Activated CD4-positive, alpha-beta memory T cell treated with anti-CD3 and anti-CD28 coated beads, Interleukin-2, amount 10 ng/mL, durations not matched to agents 7 days and 5 days (primary cell): Measurements from ENCODE around the gene ERC2. TPM values are rescaled to one million over a fixed set of nuclear protein-coding genes. Genes with fewer than 3 reads are reported as not detected.

Source experiments
- CTCF ChIA-PET: fragments of 350-600 bp; sonication (Branson Sonifier 250); formaldehyde crosslinking; loops from one replicate; lab custom pipeline; 2021; ENCODE audit warnings: antibody characterized with exemption, inconsistent platforms; lab: Charles Lee
- POLR2A ChIA-PET: fragments of 350-600 bp; sonication (Branson Sonifier 250); formaldehyde crosslinking; loops from one replicate; lab custom pipeline; 2021; ENCODE audit warnings: antibody characterized with exemption; lab: Charles Lee
- DNase-seq: peaks from one replicate; pipeline ENCODE4 v3.0.0-alpha.2; 2020
- H3K27ac Mint-ChIP-seq: one replicate; pipeline ENCODE4 v1.8.0; 2021; ENCODE audit warnings: mild to moderate bottlenecking, mixed read lengths
- H3K27me3 Mint-ChIP-seq: one replicate; pipeline ENCODE4 v1.8.0; 2021; ENCODE audit warnings: mixed read lengths
- H3K36me3 Mint-ChIP-seq: one replicate; pipeline ENCODE4 v1.8.0; 2021; ENCODE audit warnings: low read depth, mixed read lengths
- H3K4me1 Mint-ChIP-seq: one replicate; pipeline ENCODE4 v1.8.0; 2021; ENCODE audit warnings: mixed read lengths
- H3K4me3 Mint-ChIP-seq: one replicate; pipeline ENCODE4 v1.8.0; 2021; ENCODE audit warnings: mild to moderate bottlenecking, mixed read lengths
- H3K9me3 Mint-ChIP-seq: one replicate; pipeline ENCODE4 v1.8.0; 2021; ENCODE audit warnings: mixed read lengths
- total RNA-seq, 2 experiments: library from RNA; stranded (reverse); gene quantifications; one replicate each; pipeline ENCODE4 v1.2.3, GENCODE V29; 2021

Gene ERC2
- total RNA-seq, 2 experiments from 2014 or later = not detected

DNA sequence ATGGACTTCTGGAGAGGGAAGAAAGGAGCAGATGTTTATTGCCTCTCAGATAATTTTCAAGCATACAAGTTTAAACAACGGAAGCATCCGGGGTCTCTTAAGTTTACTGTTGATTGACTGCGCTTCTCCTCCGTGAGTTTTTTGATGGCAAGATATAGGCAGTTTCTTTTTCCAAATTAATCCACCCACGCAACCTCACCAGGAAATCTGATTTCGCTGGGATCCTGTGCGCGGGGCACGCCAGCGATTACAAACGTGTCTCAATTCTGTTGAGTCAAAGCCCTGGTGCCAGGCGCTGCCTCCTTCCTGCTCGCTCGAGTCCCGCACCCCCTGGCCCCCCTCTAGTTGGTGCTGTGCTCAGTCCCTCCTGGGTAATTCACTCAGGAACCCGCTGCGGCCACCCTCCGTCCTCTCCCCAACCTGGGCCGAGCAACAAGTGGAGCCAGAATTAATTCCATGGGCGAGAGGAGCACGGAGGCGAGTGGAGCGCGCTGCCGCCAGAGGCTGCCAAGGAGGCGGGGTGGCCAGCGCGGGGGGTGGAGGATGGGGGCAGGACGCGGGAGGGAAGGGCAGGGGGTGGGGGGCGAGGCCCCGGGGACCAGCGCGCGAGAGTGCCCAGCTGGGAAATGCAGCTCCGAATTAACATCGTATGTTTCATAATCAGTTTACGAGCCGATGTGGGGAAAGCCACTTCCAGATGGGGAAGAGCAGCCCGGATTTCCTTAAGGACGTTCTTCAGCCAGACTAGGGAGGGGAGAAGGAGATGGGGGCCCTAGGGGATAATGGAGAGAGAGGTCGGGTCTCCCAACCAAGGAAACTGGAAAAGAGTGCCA, 987.1 kb downstream of the ERC2 start:
- no peak for DNase-seq
- no peak overlapping the region for H3K27ac Mint-ChIP-seq
- H3K4me3 Mint-ChIP-seq = no peak overlapping the region
- H3K4me1 Mint-ChIP-seq = no peaks in the 10 kb centered on the region
- no peaks in the 10 kb centered on the region for H3K36me3 Mint-ChIP-seq
- H3K9me3 Mint-ChIP-seq = no peaks in the 10 kb centered on the region
- POLR2A ChIA-PET = no interaction called here
- peaks cover 57% of the 10 kb centered on the region for H3K27me3 Mint-ChIP-seq
- CTCF ChIA-PET = no interaction called here

DNA sequence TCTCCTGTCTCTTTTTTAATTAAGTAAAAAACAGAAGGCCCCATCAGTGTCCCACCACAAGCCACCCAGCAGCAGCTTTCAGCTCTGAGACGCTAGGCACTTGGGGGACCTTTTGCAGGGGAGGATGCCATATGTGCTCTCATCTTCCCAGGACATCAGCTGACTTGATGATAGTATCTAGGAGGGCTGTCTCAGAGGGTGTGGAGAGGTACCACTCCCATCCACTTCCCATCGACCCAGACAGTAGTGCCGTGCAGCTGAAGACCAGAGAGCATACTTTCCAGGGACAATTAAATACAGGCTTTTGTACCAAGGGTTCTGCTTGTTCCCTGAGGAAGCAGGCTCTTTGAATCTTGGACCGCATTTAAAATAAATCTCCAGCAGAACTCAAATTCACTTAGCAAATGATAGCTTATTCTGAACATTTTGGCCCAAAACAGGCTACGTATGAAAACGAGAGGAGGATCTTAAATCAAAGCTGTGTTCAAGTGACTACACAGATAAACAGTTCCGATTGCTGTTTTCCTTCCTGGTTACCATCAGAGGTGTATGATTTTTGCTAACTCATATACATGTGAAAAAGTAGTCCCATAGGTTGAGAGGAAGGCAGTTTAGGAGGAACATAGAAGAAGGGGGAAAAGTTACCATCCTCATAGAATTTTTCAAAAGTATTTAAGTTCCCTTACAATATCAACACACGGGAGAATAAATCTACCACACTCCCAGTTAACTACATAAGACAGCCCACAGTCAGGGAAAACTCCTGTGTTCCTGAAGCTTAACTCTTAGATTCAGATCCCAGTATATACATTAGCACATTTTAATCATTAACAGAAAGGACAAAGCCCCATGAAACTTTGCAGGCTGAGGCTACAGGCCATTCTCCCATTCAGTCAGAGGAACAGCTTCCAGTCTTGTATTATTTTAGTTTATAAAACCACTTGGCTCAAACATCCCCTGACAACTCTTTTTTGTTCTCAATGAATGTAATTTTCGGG, 990.7 kb downstream of the ERC2 start:
- Mint-ChIP-seq H3K4me3 (no peak overlapping the region), H3K36me3 (no peaks in the 10 kb centered on the region), H3K4me1 (no peaks in the 10 kb centered on the region), H3K27ac (no peak overlapping the region), H3K27me3 (peaks cover 25% of the 10 kb centered on the region), H3K9me3 (no peaks in the 10 kb centered on the region)
- no peak for DNase-seq
- ChIA-PET CTCF (no interaction called here), POLR2A (no interaction called here)

DNA sequence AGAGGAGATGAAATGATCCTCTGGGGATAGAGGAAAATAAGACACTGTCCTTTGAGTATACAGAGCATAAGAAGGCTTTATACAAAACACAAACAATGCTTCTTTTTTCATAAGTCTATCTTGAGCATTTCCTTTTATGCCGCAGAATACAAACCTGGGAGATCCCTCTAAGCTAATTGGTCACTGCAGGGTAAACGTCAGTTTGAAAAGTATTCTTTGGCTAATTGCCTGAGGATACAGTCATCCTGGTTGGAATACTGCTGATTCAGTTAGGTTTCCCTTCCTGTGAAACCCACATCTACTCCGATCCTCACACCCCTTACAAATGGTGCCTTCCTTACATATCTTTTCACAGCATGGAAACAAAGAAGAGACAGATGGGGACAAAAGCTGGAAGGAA, 991.8 kb downstream of the ERC2 start:
- CTCF ChIA-PET = no interaction called here
- Mint-ChIP-seq H3K9me3 (no peaks in the 10 kb centered on the region), H3K4me3 (no peak overlapping the region), H3K36me3 (no peaks in the 10 kb centered on the region), H3K4me1 (no peaks in the 10 kb centered on the region), H3K27ac (no peak overlapping the region), H3K27me3 (peaks cover 16% of the 10 kb centered on the region)
- POLR2A ChIA-PET = no interaction called here
- DNase-seq = no peak

DNA sequence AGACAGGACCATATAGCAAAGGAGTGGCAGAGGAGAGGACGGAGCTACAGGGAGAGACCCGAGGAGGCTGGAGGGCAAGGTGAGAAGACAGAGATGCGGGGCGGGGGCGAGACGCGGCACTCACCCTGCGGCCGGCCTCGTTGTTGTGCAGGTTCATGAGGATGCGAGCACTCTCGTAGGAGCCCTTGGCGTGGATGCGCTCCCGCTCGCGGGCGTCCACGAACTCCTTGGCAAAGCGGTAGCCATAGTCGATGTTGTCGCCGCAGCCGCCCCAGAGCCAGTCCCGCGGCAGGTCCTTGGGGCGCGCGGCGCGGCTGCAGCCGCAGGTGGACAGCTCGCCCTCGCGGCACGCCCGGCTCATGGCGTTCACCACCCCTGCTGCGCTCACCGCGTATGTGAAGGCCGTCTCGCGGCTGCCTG, 994.0 kb downstream of the ERC2 start:
- Mint-ChIP-seq H3K9me3 (no peaks in the 10 kb centered on the region), H3K36me3 (no peaks in the 10 kb centered on the region), H3K27me3 (no peaks in the 10 kb centered on the region), H3K4me3 (no peak overlapping the region), H3K4me1 (no peaks in the 10 kb centered on the region), H3K27ac (no peak overlapping the region)
- ChIA-PET CTCF (no interaction called here), POLR2A (no interaction called here)
- DNase-seq = no peak

DNA sequence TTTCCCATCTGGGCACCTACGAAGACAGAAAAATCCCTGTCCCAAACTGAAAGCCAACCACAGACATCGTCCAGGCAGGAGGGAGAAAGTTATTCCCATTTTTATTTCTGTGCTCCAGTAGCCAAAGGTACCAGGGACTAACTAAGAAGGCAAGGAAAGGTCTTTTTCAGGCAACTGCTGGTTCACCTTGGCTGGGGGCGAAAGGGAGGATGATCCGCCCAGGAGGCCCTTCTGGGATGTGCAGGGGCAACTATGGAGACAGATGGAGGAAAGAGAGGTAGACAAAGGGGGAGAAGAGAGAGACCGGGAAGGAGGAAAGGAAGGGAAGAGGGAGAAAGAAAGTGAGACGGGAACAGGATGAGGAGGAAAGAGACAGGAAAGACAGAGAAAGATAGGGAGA, 994.5 kb downstream of the ERC2 start:
- H3K27ac Mint-ChIP-seq = no peak overlapping the region
- H3K9me3 Mint-ChIP-seq = no peaks in the 10 kb centered on the region
- H3K27me3 Mint-ChIP-seq = no peaks in the 10 kb centered on the region
- no peak overlapping the region for H3K4me3 Mint-ChIP-seq
- no peaks in the 10 kb centered on the region for H3K4me1 Mint-ChIP-seq
- CTCF ChIA-PET = no interaction called here
- no peaks in the 10 kb centered on the region for H3K36me3 Mint-ChIP-seq
- POLR2A ChIA-PET = no interaction called here
- DNase-seq = no peak

DNA sequence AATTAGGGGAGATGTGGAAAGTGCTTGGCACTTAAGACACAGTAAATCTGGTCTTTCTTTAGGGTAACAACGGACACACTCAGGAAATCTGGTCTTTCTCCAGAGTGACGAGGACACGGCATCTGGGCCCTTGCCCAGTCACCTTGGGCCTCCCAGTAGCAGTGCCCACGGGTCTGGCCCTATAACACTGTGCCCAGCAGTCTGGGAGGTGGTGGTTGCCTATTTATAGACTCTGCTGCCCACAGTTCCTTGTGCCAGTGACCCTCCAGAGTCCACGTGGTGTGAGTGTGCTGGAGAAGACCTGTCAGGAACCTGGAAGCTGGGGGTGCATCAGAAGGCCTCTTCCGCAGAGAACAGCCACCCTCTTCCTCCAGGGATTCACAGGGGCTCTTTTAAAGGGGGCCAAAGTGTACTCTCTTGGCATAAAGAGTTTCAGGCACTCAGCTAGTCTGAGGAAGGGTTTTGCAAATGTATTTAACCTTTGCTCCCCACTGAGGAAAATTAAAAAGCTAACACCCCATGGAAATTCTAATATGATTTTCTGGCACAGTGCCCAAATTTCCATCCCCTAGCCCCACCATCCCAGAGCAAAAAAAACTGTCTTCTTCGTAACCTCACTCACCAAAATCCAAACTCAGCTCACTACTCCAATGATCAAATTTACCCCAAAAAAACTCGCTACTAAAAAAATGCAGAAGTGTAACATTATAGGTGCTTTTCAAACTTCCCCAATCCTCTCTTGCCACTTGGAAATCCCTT, 996.6 kb downstream of the ERC2 start:
- ChIA-PET POLR2A (no interaction called here), CTCF (no interaction called here)
- no peak overlapping the region for H3K4me3 Mint-ChIP-seq
- H3K36me3 Mint-ChIP-seq = no peaks in the 10 kb centered on the region
- no peak overlapping the region for H3K27ac Mint-ChIP-seq
- no peak for DNase-seq
- H3K9me3 Mint-ChIP-seq = no peaks in the 10 kb centered on the region
- no peaks in the 10 kb centered on the region for H3K4me1 Mint-ChIP-seq
- no peaks in the 10 kb centered on the region for H3K27me3 Mint-ChIP-seq

DNA sequence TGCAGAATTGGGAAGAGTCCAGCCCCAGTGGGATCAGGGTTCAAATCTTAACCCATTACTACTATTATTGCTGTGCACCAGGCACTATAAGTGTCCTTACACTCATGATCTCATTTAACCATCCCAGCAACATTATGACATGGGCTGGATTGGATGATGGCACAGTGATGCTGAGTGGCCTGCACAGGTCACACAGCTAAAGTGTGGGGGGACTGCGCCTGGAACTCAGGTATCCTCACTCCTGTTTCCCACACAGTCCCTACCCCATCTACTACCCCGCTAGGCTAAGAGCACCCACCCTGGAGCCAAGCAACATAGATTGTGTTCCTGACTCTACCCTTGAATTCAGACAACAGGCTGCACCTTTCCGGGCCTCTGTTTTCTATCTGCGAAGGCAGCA, 997.2 kb downstream of the ERC2 start:
- no peak overlapping the region for H3K4me3 Mint-ChIP-seq
- no peaks in the 10 kb centered on the region for H3K9me3 Mint-ChIP-seq
- no peak overlapping the region for H3K27ac Mint-ChIP-seq
- H3K36me3 Mint-ChIP-seq = no peaks in the 10 kb centered on the region
- H3K4me1 Mint-ChIP-seq = no peaks in the 10 kb centered on the region
- ChIA-PET CTCF (no interaction called here), POLR2A (no interaction called here)
- no peak for DNase-seq
- no peaks in the 10 kb centered on the region for H3K27me3 Mint-ChIP-seq

DNA sequence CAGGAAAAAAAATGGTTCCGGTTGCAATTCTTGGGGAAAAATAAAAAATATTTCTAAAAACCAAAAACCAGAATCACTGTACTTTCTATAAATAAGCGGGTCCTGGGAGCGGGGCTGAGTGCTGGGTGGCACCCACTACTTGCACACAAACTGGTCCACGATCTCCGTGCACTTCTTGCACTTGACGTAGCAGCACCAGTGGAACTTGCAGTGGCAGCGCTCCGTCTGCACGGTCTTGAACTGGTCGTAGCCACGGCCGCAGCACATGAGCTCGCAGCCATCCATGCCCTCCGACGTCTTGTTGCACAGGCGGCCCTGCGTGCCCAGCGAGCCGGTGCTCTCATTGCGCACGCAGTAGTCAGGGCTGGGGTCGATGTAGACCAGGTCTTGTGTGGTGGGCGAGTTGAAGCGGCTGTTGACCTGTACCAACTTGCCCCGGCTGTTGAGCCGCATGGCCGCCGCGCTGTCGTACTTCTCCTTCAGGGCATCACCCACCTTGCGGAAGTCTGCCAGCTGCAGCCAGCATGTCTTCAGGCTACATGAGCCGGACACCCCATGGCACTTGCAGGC, 998.2 kb downstream of the ERC2 start:
- DNase-seq = no peak
- no peaks in the 10 kb centered on the region for H3K27me3 Mint-ChIP-seq
- CTCF ChIA-PET = no interaction called here
- H3K9me3 Mint-ChIP-seq = no peaks in the 10 kb centered on the region
- POLR2A ChIA-PET = no interaction called here
- H3K36me3 Mint-ChIP-seq = no peaks in the 10 kb centered on the region
- H3K27ac Mint-ChIP-seq = no peak overlapping the region
- no peak overlapping the region for H3K4me3 Mint-ChIP-seq
- no peaks in the 10 kb centered on the region for H3K4me1 Mint-ChIP-seq

DNA sequence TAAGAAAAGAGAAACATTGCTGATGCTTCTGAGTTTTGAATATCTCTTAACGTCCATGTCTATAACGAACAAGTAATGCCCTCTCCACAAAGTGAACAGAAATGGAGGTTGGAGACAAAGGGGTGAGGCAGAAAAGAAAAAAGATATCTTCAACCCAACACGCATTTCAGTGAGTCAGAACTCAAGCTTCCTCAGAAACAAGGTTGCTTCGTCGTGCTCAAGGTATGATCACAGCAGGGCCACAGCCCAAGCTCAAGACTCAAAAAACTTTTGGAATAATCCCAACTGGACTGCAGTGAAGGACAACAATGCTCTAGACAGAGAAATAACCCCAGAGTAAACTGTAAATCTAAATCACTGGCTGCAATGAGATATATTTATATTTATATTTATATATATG, 1000.0 kb downstream of the ERC2 start:
- Mint-ChIP-seq H3K36me3 (no peaks in the 10 kb centered on the region), H3K27ac (no peak overlapping the region), H3K27me3 (no peaks in the 10 kb centered on the region), H3K9me3 (no peaks in the 10 kb centered on the region), H3K4me3 (no peak overlapping the region), H3K4me1 (no peaks in the 10 kb centered on the region)
- CTCF ChIA-PET = no interaction called here
- no peak for DNase-seq
- POLR2A ChIA-PET = no interaction called here

DNA sequence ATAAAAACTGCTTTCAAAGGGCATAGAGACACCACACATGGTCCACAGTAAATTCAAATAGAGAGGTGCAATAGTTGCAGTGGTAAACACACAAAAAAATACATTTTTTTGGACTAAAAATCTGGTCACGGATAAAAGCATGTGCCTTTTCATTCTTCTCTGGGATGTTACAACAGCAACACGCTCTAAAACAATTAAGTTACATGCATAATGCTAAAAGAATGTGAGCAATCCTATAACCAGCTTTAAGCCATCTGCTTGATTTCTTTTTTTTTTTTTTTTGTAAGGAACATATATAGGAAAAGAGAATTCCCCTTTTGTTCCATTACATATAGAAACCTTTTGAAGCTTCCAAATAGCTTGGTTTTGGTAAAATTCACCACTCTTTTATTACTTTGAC, 1001.2 kb downstream of the ERC2 start:
- ChIA-PET CTCF (no interaction called here), POLR2A (no interaction called here)
- no peaks in the 10 kb centered on the region for H3K9me3 Mint-ChIP-seq
- H3K27me3 Mint-ChIP-seq = no peaks in the 10 kb centered on the region
- H3K36me3 Mint-ChIP-seq = no peaks in the 10 kb centered on the region
- H3K4me3 Mint-ChIP-seq = no peak overlapping the region
- no peak overlapping the region for H3K27ac Mint-ChIP-seq
- no peak for DNase-seq
- H3K4me1 Mint-ChIP-seq = no peaks in the 10 kb centered on the region

DNA sequence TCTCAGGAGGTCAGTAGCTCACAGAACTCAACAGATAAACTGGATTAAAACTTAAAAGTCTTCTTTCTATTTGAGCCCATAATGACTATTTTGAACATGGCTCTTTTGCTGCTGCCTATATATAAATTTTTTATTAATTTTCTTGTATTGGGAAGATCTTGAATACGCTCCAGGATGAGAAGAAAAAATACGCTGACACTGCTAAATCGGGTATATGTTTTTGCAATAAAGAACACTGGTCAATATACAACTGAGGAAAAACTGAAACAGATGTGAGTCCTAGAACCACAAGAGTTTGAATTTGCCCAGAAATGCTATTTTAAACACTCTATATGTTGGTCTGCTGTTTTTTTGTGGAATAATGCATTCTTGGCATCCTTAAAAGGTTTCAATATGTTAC, 1001.7 kb downstream of the ERC2 start:
- Mint-ChIP-seq H3K4me1 (no peaks in the 10 kb centered on the region), H3K27me3 (no peaks in the 10 kb centered on the region), H3K27ac (no peak overlapping the region), H3K9me3 (no peaks in the 10 kb centered on the region), H3K36me3 (no peaks in the 10 kb centered on the region), H3K4me3 (no peak overlapping the region)
- no peak for DNase-seq
- ChIA-PET POLR2A (no interaction called here), CTCF (no interaction called here)

DNA sequence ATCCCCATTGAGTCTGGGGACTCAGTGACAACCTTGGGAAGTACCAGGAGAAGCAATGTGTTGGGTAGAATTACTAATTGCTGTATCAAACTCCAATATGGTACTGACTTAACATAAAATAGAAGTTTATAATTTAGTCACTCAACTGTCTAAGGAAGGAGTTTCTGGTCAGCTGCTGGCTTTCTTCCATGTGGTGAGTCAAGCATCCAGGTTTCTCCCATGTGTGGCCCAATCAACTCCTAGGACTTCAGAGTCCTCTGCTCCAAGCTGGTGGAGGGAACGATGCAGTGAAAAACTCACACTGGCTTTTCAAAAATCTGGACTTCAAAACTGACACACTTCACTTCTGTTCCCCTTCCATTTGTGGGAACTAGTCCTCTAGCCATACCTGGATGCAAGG, 1006.4 kb downstream of the ERC2 start:
- no peak overlapping the region for H3K27ac Mint-ChIP-seq
- no peaks in the 10 kb centered on the region for H3K4me1 Mint-ChIP-seq
- POLR2A ChIA-PET = no interaction called here
- no peaks in the 10 kb centered on the region for H3K27me3 Mint-ChIP-seq
- no peak overlapping the region for H3K4me3 Mint-ChIP-seq
- CTCF ChIA-PET = no interaction called here
- DNase-seq = no peak
- H3K36me3 Mint-ChIP-seq = no peaks in the 10 kb centered on the region
- no peaks in the 10 kb centered on the region for H3K9me3 Mint-ChIP-seq

DNA sequence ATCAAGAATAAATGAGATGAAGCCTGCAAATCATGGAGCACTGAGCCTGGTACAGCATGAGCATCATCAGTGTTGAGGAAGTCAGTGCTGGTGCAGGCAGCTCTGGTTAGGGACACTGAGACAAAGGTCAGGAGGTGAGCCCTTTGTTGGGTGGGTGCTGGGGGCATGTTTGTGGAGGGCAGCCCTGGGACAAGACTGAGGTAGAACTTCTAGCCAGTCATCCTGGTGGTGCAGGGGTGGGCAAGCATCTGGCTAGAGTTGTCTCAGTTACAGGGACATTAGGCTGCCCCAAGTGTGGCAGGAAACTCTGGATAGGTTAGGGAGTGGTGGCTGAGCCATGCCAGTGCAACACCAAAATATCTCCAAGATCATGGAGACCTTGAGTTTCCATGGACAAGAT, 1008.4 kb downstream of the ERC2 start:
- Mint-ChIP-seq H3K4me3 (no peak overlapping the region), H3K27me3 (no peaks in the 10 kb centered on the region), H3K27ac (no peak overlapping the region), H3K4me1 (no peaks in the 10 kb centered on the region), H3K9me3 (no peaks in the 10 kb centered on the region), H3K36me3 (no peaks in the 10 kb centered on the region)
- CTCF ChIA-PET = no interaction called here
- DNase-seq = no peak
- POLR2A ChIA-PET = no interaction called here
